Ishikawa (cell line): ENCODE data around the gene METTL17.

Experiments used
- CEBPB ChIP-seq: IDR thresholded peaks from 2 replicates; pipeline ENCODE4 v1.6.1; 2012
- CREB1 ChIP-seq: IDR thresholded peaks from 2 replicates; pipeline ENCODE4 v1.6.1; 2012; ENCODE audit warnings: low read depth
- EGR1 ChIP-seq: IDR thresholded peaks from 2 replicates; pipeline ENCODE4 v1.6.1; 2012
- EP300 ChIP-seq: IDR thresholded peaks from 2 replicates; pipeline ENCODE4 v1.6.1; 2012; ENCODE audit warnings: borderline replicate concordance
- FOXM1 ChIP-seq: IDR thresholded peaks from 2 replicates; pipeline ENCODE4 v1.6.1; 2012; ENCODE audit warnings: low read depth, borderline replicate concordance
- MAX ChIP-seq: IDR thresholded peaks from 2 replicates; pipeline ENCODE4 v1.6.1; 2012
- NFIC ChIP-seq: IDR thresholded peaks from 2 replicates; pipeline ENCODE4 v1.6.1; 2012
- RAD21 ChIP-seq: IDR thresholded peaks from 2 replicates; pipeline ENCODE4 v1.6.1; 2012; ENCODE audit warnings: low read depth
- REST ChIP-seq: IDR thresholded peaks from 2 replicates; pipeline ENCODE4 v1.6.1; 2012; ENCODE audit warnings: low read depth, mild to moderate bottlenecking
- TAF1 ChIP-seq: IDR thresholded peaks from 2 replicates; pipeline ENCODE4 v1.6.1; 2012; ENCODE audit warnings: low read depth, mild to moderate bottlenecking
- TCF12 ChIP-seq: IDR thresholded peaks from 2 replicates; pipeline ENCODE4 v1.6.1; 2012; ENCODE audit warnings: low read depth
- TEAD4 ChIP-seq: IDR thresholded peaks from 2 replicates; pipeline ENCODE4 v1.6.1; 2012
- USF1 ChIP-seq: IDR thresholded peaks from 2 replicates; pipeline ENCODE4 v1.6.1; 2012
- YY1 ChIP-seq: IDR thresholded peaks from 2 replicates; pipeline ENCODE4 v1.6.1; 2012; ENCODE audit warnings: low read depth
- ZBTB7A ChIP-seq: IDR thresholded peaks from 2 replicates; pipeline ENCODE4 v1.6.1; 2012; ENCODE audit warnings: low read depth

Gene METTL17

GRCh38 chr14:21022686-21023085 is 32.9 kb downstream of the METTL17 start:
- no peak for TF ChIP-seq TEAD4
- no peak for TF ChIP-seq FOXM1
- no peak for TF ChIP-seq USF1
- no peak for TF ChIP-seq CEBPB
- TF ChIP-seq CREB1: no peak
- no peak for TF ChIP-seq REST
- TF ChIP-seq ZBTB7A: no peak
- no peak for TF ChIP-seq YY1
- TF ChIP-seq MAX: no peak
- no peak for TF ChIP-seq TAF1
- TF ChIP-seq NFIC: no peak
- TF ChIP-seq EP300: no peak
- no peak for TF ChIP-seq TCF12
- TF ChIP-seq EGR1: no peak
- TF ChIP-seq RAD21: no peak

- no peak for TF ChIP-seq USF1
Measured at GRCh38 chr14:21023174-21023573, 33.4 kb downstream of the METTL17 start.

GRCh38 chr14:21023817-21024584 is 34.2 kb downstream of the METTL17 start:
- TF ChIP-seq YY1 (no peak), TEAD4 (no peak), TAF1 (no peak), REST (no peak), TCF12 (no peak), EGR1 (no peak), NFIC (no peak), FOXM1 (no peak), EP300 (no peak), CREB1 (no peak), RAD21 (no peak), USF1 (no peak), ZBTB7A (no peak), CEBPB (no peak), MAX (no peak)

- 0 out of 2 replicates have a peak, but pooled peaks have one; percentile 38 for TF ChIP-seq ZBTB7A
- no peak for TF ChIP-seq REST
- TF ChIP-seq EGR1: peak; percentile 42; the same call in 1 of the 2 replicates
- no peak for TF ChIP-seq TEAD4
- peak; percentile 8; the same call in 1 of the 2 replicates for TF ChIP-seq MAX
- TF ChIP-seq TCF12: no peak
- no peak for TF ChIP-seq NFIC
- peak; percentile 37; the same call in 1 of the 2 replicates for TF ChIP-seq TAF1
- TF ChIP-seq EP300: peak; percentile 39; the same call in 1 of the 2 replicates
Measured at GRCh38 chr14:21024585-21025370, 35.0 kb downstream of the METTL17 start, which contains the start of gene NDRG2. Gene NDRG2, minus strand, starts transcription at chr14:21025061. Its CDS starts 1,746 bp downstream, at chr14:21023315.
